Adrenal gland (tissue), 12 donors: ENCODE results near the gene HOXA9. TPM values are rescaled to one million over a fixed set of nuclear protein-coding genes. Genes with fewer than 3 reads are reported as not detected.

ENCODE experiments used
- DNase-seq, 7 donors: peaks; one replicate each; pipeline ENCODE4 v3.0.0-alpha.2; 2019 to 2020
- H3K27ac ChIP-seq, 5 donors: fragments of 200-600 bp; sonication (generic) in 4 of 5; 1 replicate in 3 of 5; 2 replicates in 2 of 5; pipeline versions ENCODE4 v1.5.1 to v1.8.0; 2016 to 2020; ENCODE audit warnings: mild to moderate bottlenecking in 1 of 5
- H3K27me3 ChIP-seq: fragments of 200-600 bp; 2 replicates; pipeline ENCODE4 v1.8.0; 2021
- H3K36me3 ChIP-seq, 2 donors: fragments of 200-600 bp; replicated peaks in 1 of 2; 1 replicate in 1 of 2; 2 replicates in 1 of 2; pipeline versions ENCODE4 v1.5.1 to v1.8.0; 2018 to 2022
- H3K4me1 ChIP-seq, 2 donors: fragments of 200-600 bp; replicated peaks in 1 of 2; 1 replicate in 1 of 2; 2 replicates in 1 of 2; pipeline versions ENCODE4 v1.5.1 to v1.8.0; 2018 to 2021
- H3K4me3 ChIP-seq, 4 donors: fragments of 200-600 bp; sonication (generic) in 3 of 4; one replicate each; pipeline ENCODE4 v1.5.1; 2016 to 2018
- H3K9me3 ChIP-seq, 3 donors: fragments of 200-600 bp; sonication (generic) in 1 of 3; replicated peaks in 1 of 3; 1 replicate in 2 of 3; 2 replicates in 1 of 3; pipeline versions ENCODE4 v1.5.1 to v1.8.0; 2016 to 2021
- POLR2A ChIP-seq, 2 donors: fragments of 450-650 bp; IDR thresholded peaks; one replicate each; pipeline ENCODE4 v1.6.1; 2017; ENCODE audit warnings: antibody characterized with exemption in 2 of 2, mild to moderate bottlenecking in 2 of 2, moderate library complexity in 1 of 2
- WGBS, 4 donors: extraction: QIAGEN DNeasy Blood & Tissue Kit in 2 of 4; methylation state at CpG; one replicate each; pipeline versions ENCODE4 v1.1.5 to v1.1.7; 2013 to 2017; 5-methylcytosine and 5-hydroxymethylcytosine counted together
- intact Hi-C, 2 donors: fragments of 100-400 bp; cut with DNase I; formaldehyde crosslinking; loops; one replicate each; pipeline versions ENCODE4 v1.14.1 to v1.15.0; 2022 to 2023
- polyA plus RNA-seq, 3 donors: library from polyadenylated mRNA; stranded (reverse); fragments of 200-250 nt in 2 of 3; fragments of 350-450 nt in 1 of 3; fragmentation: Illumina TruSeq in 1 of 3; extraction: RNeasy Lipid Tissue Mini Kit (QIAGEN cat#74804) in 1 of 3; gene quantifications; one replicate each; pipeline ENCODE4 v1.2.3, GENCODE V29; 2013 to 2014
- total RNA-seq, 9 donors: library from RNA; depleted of rRNA in 4 of 9; stranded (reverse); fragments of >200 nt in 4 of 9; fragments of 120-200 nt in 1 of 9; fragmentation: NEBNext Ultra II Directional in 1 of 9; extraction: Animal tissue kit (Norgen Biotek cat#: 25700) in 1 of 9; gene quantifications; one replicate each; pipeline versions ENCODE4 v1.1.0 to v1.2.4, GENCODE V29; 2013 to 2023
- TF ChIP-seq, protein P1 (sequence below), 6 experiments: fragments of 450-650 bp in 4 of 6; fragments of 200-600 bp in 2 of 6; sonication (generic) in 1 of 6; IDR thresholded peaks; 1 replicate in 5 of 6; 2 replicates in 1 of 6; pipeline versions ENCODE4 v1.5.1 to v1.8.0; 2016 to 2021; ENCODE audit warnings: antibody characterized with exemption in 6 of 6, mild to moderate bottlenecking in 2 of 6, moderate library complexity in 1 of 6
- donor health status: healthy with polysubstance abuse.
- donor health status: Bipolar disorder and iron deficiency.
- donor health status: DM: yes; HTN: yes; CAD: no.
- donor health status: DM: no; HTN: no; CAD: no.
- donor health status: DM: no; HTN: no; CAD: no.
- donor health status: DM: yes; HTN: yes; CAD: no.

Gene HOXA9
- total and polyA plus RNA-seq, 12 donors = 2.6 to 26.7 (median 11.7) TPM

DNA sequence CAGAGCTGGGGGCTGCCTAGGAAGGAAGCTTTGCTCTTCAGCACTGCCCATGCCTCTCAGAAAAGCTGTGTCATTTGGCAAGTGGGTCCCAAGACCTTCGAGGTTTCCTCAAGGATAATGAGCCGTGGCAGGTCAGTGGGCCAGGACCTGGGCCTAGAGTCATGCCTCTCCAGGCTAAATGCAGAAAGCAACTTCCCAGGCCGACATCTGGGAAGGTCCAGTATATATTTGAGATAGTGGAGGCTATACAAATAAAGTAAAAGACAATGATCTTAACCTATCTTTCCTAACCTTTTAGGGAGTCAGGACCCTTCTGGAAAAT is 11.1 kb upstream of the HOXA9 start:
- H3K4me3 ChIP-seq = no peak overlapping the region
- no peaks in the 10 kb centered on the region for H3K36me3 ChIP-seq
- H3K9me3 ChIP-seq = no peaks in the 10 kb centered on the region
- intact Hi-C loops = no loop called here
- peaks cover 16 to 25% of the 10 kb centered on the region in 2 donors for H3K4me1 ChIP-seq
- no peak overlapping the region for H3K27ac ChIP-seq
- peaks cover 57% of the 10 kb centered on the region for H3K27me3 ChIP-seq
- 62 to 72% (median 66%) methylated on average over 3 of the region's 3 CpGs for WGBS, 4 donors
- TF ChIP-seq POLR2A (IDR thresholded peaks at IDR 0.05) = no peak
- TF ChIP-seq, protein P1, sequence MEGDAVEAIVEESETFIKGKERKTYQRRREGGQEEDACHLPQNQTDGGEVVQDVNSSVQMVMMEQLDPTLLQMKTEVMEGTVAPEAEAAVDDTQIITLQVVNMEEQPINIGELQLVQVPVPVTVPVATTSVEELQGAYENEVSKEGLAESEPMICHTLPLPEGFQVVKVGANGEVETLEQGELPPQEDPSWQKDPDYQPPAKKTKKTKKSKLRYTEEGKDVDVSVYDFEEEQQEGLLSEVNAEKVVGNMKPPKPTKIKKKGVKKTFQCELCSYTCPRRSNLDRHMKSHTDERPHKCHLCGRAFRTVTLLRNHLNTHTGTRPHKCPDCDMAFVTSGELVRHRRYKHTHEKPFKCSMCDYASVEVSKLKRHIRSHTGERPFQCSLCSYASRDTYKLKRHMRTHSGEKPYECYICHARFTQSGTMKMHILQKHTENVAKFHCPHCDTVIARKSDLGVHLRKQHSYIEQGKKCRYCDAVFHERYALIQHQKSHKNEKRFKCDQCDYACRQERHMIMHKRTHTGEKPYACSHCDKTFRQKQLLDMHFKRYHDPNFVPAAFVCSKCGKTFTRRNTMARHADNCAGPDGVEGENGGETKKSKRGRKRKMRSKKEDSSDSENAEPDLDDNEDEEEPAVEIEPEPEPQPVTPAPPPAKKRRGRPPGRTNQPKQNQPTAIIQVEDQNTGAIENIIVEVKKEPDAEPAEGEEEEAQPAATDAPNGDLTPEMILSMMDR (IDR thresholded peaks at IDR 0.05) = no peak
- DNase-seq = peak in 1 of 7 donors; percentile 46

DNA sequence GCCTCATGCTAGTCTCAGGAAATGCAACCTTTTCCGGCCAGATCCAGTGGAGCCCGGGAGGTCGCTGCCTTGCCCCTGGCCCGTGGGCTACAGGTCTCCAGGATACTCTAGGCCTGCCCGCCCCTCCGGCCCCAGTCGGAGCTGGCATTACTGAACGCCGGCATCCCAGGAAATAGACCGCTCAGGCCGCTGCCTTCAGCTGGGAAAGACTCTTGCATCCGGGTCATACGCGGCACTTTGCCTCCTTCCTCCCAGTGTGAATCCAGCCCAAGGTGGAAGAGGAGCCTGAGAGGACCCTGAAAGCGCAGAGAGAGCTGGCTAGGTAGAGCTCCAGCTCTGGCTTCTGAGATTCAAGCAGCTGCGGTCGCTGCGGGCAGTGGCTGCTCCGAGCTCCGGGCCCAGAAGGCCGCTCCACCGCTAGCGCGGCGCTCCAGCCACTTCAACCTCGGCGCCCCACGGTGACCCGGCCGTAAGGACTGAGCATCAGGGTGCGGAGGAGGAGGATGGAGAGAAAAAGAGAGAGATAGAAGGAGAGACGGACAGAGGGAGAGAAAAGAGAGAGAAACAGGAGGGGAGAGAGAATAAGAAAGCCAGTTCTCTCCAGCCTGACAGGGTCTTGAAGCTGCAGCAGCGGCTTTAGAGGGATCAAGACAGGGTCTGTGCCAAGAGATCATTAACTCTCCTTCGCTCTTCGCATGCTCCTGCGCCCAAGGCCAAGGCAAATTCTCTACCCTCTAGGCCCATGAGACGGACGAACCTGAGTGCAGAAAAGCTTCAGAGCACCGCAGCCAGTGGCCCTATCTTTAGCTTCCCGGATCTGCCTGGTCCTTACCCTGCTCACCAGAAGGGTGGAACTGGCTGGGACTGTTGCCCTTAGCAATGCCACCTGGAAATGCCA is 10.5 kb upstream of the HOXA9 start:
- peaks cover 55% of the 10 kb centered on the region for H3K27me3 ChIP-seq
- H3K36me3 ChIP-seq = no peaks in the 10 kb centered on the region
- TF ChIP-seq POLR2A (IDR thresholded peaks at IDR 0.05) = no peak
- TF ChIP-seq, protein P1 (IDR thresholded peaks at IDR 0.05) = no peak
- H3K4me3 ChIP-seq = no peak overlapping the region
- WGBS, 4 donors = 83 to 85% (median 84%) methylated on average over 20 to 40 of the region's 40 CpGs
- H3K9me3 ChIP-seq = no peaks in the 10 kb centered on the region
- DNase-seq = peak in 3 of 7 donors; percentile 17 to 47 (median 22)
- no peak overlapping the region for H3K27ac ChIP-seq
- H3K4me1 ChIP-seq = peaks cover 16 to 25% of the 10 kb centered on the region in 2 donors
- intact Hi-C loops = no loop called here

DNA sequence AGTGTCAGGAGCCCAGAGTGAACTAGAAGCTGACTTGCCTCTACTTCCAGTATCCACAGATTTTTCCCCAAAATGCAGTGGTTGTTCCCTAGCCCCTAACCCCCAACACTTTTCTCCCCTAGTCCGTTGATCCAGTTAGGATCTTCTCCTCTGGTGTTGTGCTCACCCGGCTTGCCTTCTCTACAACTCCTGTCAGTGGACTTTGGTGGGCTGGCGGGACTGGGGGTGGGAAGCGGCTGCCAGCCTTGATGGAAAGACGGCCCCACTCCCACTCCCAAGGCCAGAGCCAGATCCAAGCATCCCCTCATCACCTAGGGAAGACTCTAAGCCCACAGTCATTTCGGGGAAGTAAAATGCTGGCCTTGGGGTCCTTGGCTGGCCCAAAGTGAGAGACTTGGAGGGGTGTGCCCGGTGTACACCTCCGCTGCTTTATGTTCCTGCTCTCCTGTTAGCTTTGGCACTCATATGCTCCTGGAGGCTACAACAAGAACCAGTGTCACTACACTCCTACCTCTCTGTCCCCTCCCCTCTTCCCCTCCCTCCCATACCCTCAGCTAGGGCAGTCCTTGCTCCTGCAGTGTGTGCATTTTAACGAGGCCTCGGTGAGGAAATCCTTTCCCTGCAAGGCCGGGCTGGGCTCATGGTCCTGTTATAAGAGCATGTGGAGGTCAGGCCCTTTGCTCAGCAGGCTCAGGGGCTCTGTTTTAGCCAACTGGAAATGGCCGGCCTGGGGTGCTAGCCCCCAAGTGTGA is 9.7 kb upstream of the HOXA9 start:
- no peaks in the 10 kb centered on the region for H3K9me3 ChIP-seq
- DNase-seq = peak in 5 of 7 donors; percentile 7 to 50 (median 15)
- H3K27ac ChIP-seq = no peak overlapping the region
- 77 to 84% (median 80%) methylated on average over 10 to 12 of the region's 12 CpGs for WGBS, 4 donors
- H3K27me3 ChIP-seq = peaks cover 52% of the 10 kb centered on the region
- TF ChIP-seq, protein P1 (IDR thresholded peaks at IDR 0.05) = no peak
- no peak for TF ChIP-seq POLR2A (IDR thresholded peaks at IDR 0.05)
- peaks cover 16 to 25% of the 10 kb centered on the region in 2 donors for H3K4me1 ChIP-seq
- H3K36me3 ChIP-seq = no peaks in the 10 kb centered on the region
- H3K4me3 ChIP-seq = no peak overlapping the region
- intact Hi-C loops = no loop called here
